Kidney (tissue), 14 donors: ENCODE data around the gene SLC5A6. TPM values are rescaled to one million over a fixed set of nuclear protein-coding genes. Genes with fewer than 3 reads are reported as not detected.

Experiments used
- DNase-seq, 5 donors: peaks; one replicate each; pipeline ENCODE4 v3.0.0-alpha.2; 2013 to 2020
- FAIRE-seq: peaks from 2 replicates; lab custom pipeline; 2012; peaks lifted over from hg19 to GRCh38; lab: Jason Lieb, UNC
- H3K27ac ChIP-seq, 2 donors: one replicate each; pipeline ENCODE4 v1.7.0; 2013; ENCODE audit warnings: low read depth in 2 of 2, low read length in 2 of 2, inconsistent platforms in 1 of 2
- H3K27me3 ChIP-seq: one replicate; pipeline ENCODE4 v1.7.1; 2013; ENCODE audit warnings: low read length, inconsistent platforms; ENCODE audit not compliant: control insufficient read depth, insufficient read depth
- H3K36me3 ChIP-seq, 3 donors: one replicate each; pipeline versions ENCODE4 v1.7.0 to v1.7.1; 2013; ENCODE audit warnings: low read length in 3 of 3, control low read depth in 1 of 3, inconsistent platforms in 1 of 3; ENCODE audit not compliant: insufficient read depth in 3 of 3, control insufficient read depth in 2 of 3
- H3K4me1 ChIP-seq, 3 donors: one replicate each; pipeline versions ENCODE4 v1.7.0 to v1.7.1; 2013; ENCODE audit warnings: low read length in 3 of 3, inconsistent platforms in 1 of 3, low read depth in 1 of 3; ENCODE audit not compliant: control insufficient read depth in 2 of 3, insufficient read depth in 2 of 3
- H3K4me3 ChIP-seq, 3 donors: one replicate each; pipeline versions ENCODE4 v1.7.0 to v1.8.1; 2013; ENCODE audit warnings: low read length in 3 of 3, control low read depth in 1 of 3, inconsistent platforms in 1 of 3
- H3K9ac ChIP-seq, 3 donors: one replicate each; pipeline versions ENCODE4 v1.7.0 to v1.7.1; 2013; ENCODE audit warnings: low read length in 3 of 3, control low read depth in 1 of 3, inconsistent platforms in 1 of 3
- H3K9me3 ChIP-seq, 3 donors: one replicate each; pipeline versions ENCODE4 v1.7.0 to v1.7.1; 2013; ENCODE audit warnings: low read length in 3 of 3, control low read depth in 1 of 3, inconsistent platforms in 1 of 3; ENCODE audit not compliant: control insufficient read depth in 2 of 3, insufficient read depth in 1 of 3
- CTCF ChIP-seq: IDR thresholded peaks from 3 replicates; pipeline ENCODE4 v1.5.1; 2012; ENCODE audit warnings: mild to moderate bottlenecking, moderate library complexity, borderline replicate concordance; ENCODE audit not compliant: insufficient read depth; ENCODE audit errors: extremely low read depth
- intact Hi-C: fragments of 100-400 bp; cut with DNase I; formaldehyde crosslinking; loops from one replicate; pipeline ENCODE4 v1.11.1; 2022
- polyA plus RNA-seq: library from polyadenylated mRNA; stranded (reverse); fragments of 350-450 nt; fragmentation: Illumina TruSeq; extraction: RNeasy Lipid Tissue Mini Kit (QIAGEN cat#74804); gene quantifications from one replicate; pipeline ENCODE4 v1.2.3, GENCODE V29; 2014; ENCODE audit warnings: low read depth, low replicate concordance; ENCODE audit not compliant: insufficient read depth
- total RNA-seq: library from RNA; stranded (reverse); fragmentation: NEBNext Ultra II Directional; extraction: Animal tissue kit (Norgen Biotek cat#: 25700); gene quantifications from one replicate; pipeline ENCODE4 v1.2.1, GENCODE V29; 2021
- donor health status: control.
- donor health status: control.
- donor health status: control.
- donor health status: control.
- donor health status: control.
- donor health status: DM: yes; HTN: yes; CAD: no.
- donor health status: Normal renal cell carcinoma (clear cell type).

The SLC5A6 gene
- total and polyA plus RNA-seq, 2 donors from 2014 or later: 10.8 to 27.8 TPM

- Histone ChIP-seq H3K27ac (no peak overlapping the region), H3K4me3 (no peak overlapping the region), H3K9me3 (no peaks in the 10 kb centered on the region), H3K9ac (no peak overlapping the region), H3K36me3 (peaks cover 0 to 10% (median 0%) of the 10 kb centered on the region in 3 donors), H3K27me3 (no peaks in the 10 kb centered on the region), H3K4me1 (peaks cover 0 to 4% (median 0%) of the 10 kb centered on the region in 3 donors)
- FAIRE-seq (no peak), DNase-seq (no peak)
- no peak for TF ChIP-seq CTCF
- intact Hi-C loops: no loop called here
These were observed 35.8 kb upstream of the SLC5A6 start for GRCh38 chr2:27247893-27248292.

GRCh38 chr2:27245626-27246025 is 33.6 kb upstream of the SLC5A6 start:
- no peak for TF ChIP-seq CTCF
- H3K9me3 ChIP-seq: no peaks in the 10 kb centered on the region
- intact Hi-C loops: no loop called here
- peaks cover 0 to 16% (median 8%) of the 10 kb centered on the region in 3 donors for H3K36me3 ChIP-seq
- FAIRE-seq (no peak), DNase-seq (no peak)
- no peaks in the 10 kb centered on the region for H3K27me3 ChIP-seq
- H3K27ac ChIP-seq: no peak overlapping the region
- peaks cover 0 to 4% (median 0%) of the 10 kb centered on the region in 3 donors for H3K4me1 ChIP-seq
- H3K9ac ChIP-seq: no peak overlapping the region
- H3K4me3 ChIP-seq: no peak overlapping the region

GRCh38 chr2:27245116-27245515 is 33.0 kb upstream of the SLC5A6 start:
- Histone ChIP-seq H3K4me3 (no peak overlapping the region), H3K27ac (no peak overlapping the region), H3K36me3 (peaks cover 0 to 16% (median 10%) of the 10 kb centered on the region in 3 donors), H3K4me1 (peaks cover 0 to 4% (median 0%) of the 10 kb centered on the region in 3 donors), H3K9me3 (no peaks in the 10 kb centered on the region), H3K27me3 (no peaks in the 10 kb centered on the region), H3K9ac (no peak overlapping the region)
- no peak for TF ChIP-seq CTCF
- DNase-seq: no peak
- intact Hi-C loops: no loop called here
- no peak for FAIRE-seq
